Measurements from ENCODE around the gene RASSF10.
"Not testable (repeated sequence)": the region's sequence is repeated elsewhere in the genome, so short reads cannot be mapped to it uniquely, and the experiment has no call there.

RASSF10 gene

DNA sequence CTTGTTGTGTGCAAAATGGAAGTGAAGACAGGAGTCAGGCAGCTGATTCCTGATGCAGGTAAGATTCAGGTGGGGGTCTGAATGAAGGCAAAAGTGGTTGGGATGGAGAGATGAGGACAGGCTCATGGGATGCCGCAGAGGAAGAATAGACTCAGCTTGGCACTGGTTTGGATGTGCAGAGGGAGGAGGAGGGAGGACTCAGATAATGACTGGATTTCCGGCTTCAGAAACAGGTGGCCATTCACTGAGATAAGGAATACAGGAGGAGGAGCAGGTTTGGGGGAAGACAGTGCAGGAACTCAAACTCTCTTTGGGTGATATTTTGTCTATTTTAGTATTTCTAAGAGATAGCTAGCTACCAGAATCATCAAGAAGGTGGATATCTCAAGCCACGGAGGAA lies 19.2 kb downstream of the RASSF10 start:
- DNase-seq: no peak

DNA sequence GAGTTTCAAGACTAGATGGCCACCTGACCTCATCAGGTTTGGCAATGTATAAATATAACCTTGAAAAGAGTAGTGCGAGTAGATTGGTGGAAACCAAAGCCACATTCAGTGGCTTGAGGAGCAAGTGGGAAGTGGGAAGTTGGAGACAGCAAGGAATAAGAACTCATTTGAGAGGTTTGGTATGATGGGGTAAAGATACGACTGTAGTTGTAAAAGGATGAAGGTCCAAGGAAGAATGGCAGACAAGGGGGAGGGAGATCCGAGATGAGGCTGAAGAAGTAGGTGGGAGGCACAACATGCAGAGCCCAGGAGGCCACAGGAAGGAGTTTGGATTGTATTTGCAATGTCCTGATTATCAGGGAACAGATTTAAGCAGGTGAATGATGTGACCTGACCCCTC lies 20.8 kb downstream of the RASSF10 start:
- no peak for DNase-seq

DNA sequence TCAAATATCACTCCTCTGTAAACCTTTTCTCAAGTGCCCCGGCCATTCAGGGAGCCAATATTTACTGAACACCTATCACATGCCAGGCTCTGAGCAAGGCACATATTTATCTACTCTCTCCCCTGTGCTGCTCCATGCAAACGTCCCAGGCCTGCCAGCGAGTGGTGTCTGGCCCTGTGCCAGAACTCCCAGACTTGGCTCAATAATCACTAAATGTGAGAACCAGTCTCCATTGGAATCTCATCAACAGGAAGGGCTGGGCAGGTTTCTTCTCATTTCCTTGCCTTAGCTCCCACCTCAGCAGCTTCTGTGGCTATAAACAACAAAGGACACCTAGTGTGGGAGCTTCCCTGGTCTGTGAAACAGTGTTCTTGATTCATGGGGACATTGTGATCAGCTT lies 21.7 kb downstream of the RASSF10 start:
- no peak for DNase-seq

DNA sequence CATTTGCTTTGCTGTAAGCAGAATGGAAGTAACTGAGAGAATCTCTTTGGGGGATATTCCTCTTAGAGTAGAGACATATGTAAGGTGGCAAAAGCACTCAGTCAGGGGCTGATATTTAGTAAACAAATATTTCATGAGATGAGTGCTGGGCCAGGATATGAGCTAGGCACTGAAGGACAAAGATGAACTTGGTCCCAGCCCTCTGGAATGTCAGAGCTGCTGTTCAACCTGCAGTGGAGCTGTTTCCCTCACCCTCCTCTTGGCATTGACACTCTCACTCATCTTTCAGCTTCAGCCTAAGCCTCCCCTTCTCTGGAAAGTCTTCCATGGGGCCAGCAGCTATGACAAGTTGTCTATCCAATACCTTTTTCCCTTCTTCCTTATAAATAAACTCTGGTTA lies 22.2 kb downstream of the RASSF10 start:
- DNase-seq: no peak

DNA sequence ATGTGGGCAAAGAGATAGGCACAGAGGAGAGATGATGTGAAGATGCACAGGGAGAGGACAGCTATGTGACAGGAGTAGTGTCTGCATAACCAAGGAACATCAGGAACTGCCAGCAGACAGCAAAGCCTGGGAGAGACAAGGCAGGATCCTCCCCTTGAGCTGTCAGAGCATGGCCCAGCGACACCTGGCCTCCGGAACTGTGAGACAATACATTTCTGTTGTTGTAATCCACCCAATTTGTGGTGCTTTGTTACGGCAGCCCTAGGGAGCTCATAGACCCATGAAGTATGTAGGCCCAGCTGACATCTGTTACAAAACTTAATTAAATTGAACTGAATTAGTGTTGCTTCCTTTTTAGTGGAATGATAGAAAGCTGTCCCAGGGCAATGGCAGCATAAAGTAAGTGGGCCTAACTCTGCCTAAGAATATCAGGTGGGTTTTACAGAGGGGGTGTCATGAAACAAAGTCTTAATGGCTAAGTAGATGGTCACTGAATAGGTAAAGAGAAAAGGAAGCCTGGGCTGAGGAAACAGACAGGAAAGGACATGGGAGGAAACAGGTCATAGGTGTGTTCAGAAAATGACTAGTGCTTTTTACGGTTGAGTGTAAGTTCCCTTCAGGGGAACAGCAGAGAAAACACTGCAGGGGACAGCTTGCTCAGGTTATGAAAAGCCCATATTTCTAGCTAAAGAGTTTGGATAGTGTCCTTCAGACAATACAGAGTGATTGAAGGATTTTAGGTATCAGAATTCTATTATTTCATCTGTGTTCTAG lies 24.8 kb downstream of the RASSF10 start:
- no peak for DNase-seq

DNA sequence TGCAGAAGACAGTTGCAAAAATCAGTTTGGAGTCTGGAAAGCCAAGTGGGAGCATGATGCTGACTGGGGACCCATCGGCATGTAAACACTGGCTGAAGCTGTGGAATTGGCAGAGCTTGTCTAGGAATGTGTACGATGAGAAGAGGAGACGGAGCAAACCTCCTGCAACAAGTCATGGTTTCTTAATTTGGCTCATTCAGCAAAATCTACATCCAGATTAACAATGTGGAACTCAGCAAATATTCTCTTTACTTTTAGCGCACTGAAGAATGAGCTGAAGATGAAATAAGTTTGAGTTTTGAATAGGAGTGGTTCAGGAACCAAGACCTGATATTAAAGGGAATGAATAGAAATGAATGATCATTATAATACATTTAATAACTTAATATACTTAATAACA lies 26.6 kb downstream of the RASSF10 start:
- no peak for DNase-seq

DNA sequence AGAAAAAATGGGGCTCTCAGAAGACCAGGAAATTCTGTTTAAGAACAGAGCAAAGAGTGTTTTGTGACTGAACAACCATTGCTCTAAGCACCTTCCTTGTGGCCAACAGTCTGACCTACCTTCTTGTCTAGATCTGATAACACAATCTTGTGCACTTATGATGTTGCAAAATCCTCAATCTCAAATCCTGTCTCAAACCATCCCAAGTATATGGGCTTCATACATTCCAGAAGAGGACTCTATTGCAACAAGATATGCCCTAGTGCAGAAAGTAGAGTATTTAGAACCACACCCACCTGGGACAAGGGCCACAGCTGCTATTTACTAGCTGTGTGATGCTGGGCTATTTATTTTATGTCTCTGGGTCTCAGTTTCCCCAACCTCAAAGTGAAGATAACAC lies 27.1 kb downstream of the RASSF10 start:
- no peak for DNase-seq

DNA sequence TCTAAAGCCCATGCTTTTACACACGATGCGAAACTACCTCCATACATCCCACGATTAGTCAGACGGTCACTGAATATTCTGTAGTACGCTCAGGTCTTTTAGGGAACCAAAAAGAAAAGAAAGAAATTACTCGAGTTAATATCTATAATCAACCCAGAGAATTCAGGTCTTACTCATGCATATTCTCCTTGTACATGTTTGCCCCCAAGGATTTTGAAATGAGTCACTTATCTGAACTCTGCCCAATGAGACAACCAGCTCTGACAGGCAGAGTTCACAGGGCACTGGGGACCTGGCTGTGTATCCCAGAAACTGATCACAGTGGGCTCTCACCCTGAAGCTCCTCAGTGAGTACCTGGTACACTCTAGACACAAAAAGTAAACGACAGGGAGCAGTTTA lies 29.2 kb downstream of the RASSF10 start:
- no peak for DNase-seq

DNA sequence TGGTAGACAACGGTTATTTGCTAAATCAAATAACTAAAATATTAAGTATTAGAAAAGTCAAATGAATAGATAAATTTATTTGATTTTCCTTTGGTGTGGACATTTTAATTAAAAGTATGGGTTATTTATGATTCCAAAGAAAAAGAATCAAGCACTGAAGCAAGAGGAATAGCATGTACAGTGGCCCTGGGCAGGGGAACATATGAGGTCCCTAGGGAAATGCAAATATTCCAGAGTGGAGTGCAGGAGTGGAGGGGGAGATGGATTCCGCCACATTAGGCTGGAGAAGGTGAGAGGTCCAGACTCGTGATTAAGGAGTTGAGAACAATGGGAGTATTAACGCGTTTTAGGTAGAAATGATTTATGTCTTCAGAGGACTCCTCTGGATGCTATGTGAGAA lies 30.0 kb downstream of the RASSF10 start:
- no peak for DNase-seq

DNA sequence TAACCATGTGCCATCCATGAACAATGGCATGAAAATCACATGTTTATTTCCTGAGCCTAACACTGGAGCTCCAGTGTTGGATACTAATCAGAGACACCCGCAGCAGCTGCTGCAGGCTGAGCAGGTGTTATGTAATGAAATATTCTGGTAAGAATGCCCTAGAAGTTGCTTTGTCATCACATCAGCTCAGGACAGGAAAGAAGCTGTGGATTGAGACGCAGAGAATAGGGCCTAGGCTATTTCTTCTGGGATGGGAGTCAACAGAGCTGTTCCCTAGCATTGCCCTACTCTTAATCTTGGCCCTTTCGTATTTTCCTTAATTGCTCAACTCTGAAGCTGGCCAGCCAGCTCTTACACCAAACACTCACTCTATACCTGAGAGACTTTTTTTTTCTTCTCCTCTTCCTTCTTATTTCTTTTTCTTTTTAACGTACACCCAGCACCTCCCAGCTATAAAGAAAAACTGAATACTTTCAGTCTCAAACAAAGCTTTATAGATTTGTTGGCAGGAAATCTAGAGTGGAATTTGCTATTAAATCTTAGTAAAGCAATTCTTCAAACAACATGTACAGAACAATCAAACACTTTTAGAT lies 31.9 kb downstream of the RASSF10 start:
- no peak for DNase-seq

DNA sequence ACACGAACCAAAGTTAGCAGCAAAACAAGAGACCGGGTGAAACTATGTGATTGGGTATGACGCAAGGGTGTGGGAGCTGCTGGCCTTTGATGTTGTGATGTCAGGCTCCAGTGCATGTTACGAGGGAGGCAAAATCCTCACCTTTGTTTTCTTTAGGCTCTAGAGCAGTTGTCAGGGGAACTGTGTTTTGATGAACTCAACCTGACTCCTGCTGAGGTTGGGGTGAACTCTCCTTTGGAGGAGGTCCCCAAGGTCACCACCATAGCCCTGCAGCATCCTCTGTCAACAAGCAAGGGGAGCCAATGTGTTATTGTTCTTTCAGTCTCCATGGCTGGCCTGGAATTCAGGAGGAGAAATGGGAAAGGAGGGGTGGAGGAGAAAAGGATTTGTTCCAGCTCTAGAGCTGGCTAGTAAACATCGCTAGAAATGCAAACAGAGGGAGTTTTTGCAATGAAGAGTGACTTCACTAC lies 33.8 kb downstream of the RASSF10 start:
- no peak for DNase-seq

DNA sequence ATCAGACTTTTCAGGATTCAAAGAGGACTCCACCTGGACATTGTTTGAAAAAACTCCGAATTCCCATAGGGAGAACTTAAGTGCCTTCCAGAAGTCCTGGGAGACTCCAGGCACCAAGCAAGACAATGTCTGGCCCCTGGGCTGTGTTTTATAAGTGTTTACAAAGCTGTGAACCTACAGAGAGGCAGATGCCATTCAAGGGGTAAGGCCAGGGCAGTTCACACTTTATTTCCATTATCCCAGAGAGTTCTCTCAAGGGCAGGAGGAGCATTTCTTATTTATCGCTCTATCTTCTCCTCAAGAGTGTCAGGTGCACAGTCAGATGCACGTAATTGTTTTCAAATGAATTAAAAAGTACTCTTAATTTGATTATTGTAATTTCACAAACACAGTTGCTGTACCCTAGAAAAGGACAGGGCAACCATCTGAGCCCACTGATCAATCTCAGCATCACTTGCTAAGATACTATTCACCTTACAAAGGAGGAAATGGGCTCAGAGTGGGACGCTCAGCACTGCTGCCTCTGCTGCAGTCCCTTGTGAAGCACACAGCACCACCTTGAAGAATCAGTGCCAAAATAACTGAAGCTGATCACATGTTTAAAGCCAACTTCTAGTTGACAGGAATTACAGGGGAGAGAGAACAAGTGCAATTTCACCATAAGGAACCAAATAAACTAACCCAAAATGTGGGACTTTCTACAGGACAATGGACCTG lies 35.0 kb downstream of the RASSF10 start:
- DNase-seq: no peak

DNA sequence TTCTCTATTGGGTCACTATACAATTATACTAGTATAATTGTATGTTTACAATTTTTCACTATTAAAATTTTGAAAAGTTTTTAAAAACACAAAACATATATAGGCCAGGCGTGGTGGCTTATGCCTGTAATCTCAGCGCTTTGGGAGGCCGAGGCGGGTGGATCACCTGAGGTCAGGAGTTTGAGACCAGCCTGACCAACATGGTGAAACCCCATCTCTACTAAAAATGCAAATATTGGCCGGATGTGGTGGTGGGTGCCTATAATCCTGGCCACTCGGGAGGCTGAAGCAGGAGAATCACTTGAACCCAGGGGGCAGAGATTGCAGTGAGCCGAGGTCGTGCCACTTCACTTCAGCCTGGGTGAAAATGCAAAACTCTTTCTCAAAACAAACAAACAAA lies 36.0 kb downstream of the RASSF10 start:
- not testable (repeated sequence) for DNase-seq

DNA sequence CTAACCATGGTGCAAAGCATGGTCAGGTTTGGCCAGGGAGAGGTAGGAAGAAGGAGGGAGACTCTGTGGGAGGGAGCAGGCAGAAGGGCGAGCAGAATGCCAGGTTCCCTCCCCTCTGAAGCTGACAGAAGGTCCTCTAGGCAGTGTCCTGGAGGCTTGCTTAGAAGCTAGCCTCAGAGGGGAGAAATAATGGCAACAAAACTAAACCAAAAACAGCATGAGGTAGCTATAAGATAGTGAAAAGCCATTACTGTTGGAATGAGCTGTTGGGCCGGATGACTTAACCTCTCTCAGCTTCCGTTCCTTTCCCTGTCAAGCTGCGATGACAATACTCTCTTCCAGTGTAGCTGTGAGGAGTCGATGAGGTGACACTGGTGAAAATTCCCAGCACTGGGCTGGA lies 36.6 kb downstream of the RASSF10 start:
- DNase-seq: no peak

DNA sequence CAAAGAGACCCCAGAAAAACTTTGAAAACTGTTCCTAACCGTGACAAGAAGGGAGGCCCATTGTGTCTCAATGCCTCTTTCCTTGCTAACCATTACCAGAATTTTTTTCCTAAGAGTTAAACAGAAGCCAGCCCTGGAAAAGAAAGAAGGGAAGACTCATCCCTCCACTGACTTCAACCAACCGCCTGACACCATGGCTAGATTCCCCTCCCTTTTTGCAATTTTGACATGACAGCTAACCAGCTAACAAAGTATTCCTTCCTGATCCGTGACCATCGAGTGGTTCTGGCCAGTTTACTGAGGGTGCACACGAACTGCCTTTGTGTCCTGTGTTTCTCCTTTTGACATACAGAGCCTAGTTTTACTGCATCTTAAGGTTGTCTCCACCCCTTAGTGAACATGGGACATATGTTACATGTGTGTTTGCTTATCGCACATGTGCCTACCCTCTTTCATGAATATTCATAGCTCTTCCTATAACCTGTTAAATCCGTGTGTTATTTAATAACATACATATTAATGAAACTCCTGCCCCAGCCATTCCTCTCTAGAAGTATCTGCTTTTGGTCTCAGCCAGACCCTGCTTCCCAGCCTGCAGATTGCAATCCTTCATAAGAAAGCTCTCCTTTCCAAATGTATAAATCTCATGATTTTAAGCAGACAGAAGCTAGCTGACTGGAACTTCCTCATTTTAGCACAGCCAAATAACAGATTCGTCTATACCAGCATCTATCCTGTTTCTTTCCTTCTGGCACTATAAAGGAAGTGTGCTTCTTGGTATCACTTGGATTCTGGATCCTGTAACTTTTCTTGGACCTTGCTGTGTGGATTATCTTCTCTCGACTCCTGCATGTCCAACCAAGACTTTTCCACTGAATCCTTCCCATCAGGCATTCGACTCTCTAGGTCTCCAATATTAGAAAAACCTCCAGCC lies 37.8 kb downstream of the RASSF10 start:
- no peak for DNase-seq

DNA sequence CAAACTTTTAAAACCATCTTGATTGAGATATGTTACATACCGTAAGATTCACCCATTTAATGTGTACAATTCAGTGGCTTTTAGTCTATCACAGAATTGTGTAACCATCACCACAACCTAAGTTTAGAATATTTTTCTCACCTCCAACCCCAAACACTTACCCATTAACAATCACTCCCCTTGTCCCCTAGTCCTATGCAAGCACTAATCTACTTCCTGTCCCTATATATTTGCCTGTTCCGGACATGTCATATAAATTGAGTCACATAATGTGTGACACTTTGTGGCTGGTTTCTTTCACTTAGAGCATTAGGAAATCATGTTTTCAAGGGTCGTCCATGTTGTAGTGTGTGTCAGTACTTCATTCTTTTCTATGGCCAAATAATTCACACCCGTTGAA lies 38.8 kb downstream of the RASSF10 start:
- no peak for DNase-seq

DNA sequence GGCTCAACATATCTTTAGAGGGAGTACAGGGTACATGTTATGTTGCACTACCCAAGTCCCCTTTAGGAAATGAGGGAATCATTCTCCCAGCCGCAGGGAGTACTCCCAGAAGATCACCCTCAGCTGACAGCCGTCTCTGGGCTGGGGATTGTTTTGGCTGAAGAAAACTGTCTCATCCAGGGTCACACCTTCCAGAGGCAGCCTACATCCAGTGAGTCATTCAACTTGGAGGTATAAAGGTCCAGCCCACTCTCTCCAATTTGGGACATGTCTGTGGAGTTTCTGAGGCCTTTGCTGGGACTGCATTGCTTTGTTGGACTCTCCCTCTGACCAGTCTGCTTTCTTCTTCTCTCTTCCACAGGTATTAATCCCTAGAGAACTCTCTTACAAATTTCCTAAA lies 42.1 kb downstream of the RASSF10 start:
- DNase-seq: no peak

DNA sequence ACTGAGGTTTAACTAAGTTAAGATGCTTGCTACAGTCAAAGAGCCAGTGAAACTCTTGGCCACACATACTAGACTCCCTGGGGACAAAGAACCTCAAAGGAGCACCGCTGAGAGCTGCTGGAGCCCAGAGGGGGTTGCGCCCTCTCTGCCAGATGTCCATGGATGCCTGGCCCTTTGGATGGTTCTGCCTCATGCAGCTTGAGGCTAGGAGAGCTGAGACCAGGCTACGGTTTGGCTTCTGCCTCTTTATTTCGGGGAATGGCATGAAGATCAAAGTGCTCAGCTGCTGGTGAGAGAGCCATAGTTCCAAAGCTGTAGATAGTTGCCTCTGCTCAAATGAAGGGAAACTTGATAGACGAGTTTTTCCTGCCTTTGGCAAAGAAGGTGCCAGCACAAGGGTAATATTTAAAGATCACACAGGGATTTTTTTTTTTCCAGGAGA lies 43.0 kb downstream of the RASSF10 start:
- DNase-seq: no peak

DNA sequence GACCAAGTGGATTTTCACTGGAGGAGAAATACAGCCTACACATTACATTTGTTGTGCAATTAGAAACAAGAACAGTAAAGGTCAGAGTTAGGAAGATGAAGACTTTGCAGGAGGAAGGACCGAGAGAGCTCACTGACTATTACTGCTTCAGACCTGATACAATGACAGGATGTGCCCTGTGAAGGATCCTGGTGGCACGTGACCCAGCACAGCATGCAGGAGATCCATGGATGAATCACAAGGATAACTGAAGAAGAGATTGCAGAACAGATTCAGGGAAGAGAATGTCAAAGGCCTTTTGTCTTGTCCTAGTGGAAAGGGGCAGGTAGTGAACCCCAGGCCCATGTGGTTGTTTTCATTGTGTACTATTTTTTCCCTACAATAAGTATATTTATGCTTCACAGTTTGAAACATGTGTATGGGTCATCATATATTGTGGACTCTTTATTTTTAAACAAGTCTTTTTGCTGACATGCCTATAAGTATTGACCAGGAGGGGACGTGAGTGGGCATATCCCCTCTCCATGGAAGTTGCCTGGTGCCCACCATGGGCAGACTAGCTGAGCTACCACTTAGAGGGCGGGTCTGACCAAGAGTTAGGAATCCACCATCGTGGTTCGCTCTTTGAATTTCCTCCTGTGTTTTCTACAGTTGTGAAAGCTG lies 44.3 kb downstream of the RASSF10 start:
- no peak for DNase-seq

DNA sequence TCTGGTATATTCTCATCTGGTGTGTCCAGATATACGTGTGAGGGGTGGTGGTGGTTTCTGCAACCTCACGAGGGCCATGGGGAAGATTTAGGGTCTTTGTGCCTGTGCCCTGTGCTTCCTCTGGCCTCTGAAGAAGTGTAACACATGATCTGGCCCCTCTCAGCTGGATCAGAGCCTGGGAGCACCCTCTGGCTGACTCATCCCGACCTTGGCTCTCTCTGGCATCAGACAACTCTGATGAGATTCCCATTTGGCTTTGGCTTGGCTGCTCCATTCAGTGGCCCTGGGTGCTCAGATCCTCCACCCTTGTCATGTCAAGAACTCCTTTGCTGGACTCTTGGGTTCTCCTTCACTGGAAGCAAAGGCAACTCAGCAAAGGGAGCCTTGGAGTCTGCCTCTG lies 45.2 kb downstream of the RASSF10 start:
- DNase-seq: no peak

DNA sequence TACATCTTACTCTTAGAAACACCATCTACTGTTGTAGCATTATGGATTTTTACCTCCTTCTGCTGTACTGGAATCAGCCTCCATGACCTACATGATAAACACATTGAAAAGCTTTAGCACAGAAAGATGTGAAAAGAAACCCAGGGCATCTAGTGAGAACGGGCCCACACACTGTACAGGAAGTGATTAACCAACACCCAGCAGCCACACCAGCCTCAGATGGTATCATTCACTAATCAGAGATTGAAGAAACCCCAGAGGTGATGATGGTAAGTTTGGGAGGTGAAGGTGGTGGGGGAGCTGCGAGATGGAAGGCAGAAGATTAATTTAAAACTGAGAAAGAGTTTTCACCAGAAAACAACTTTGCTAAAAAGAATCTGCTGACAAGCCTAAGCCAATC lies 46.1 kb downstream of the RASSF10 start:
- DNase-seq: no peak

DNA sequence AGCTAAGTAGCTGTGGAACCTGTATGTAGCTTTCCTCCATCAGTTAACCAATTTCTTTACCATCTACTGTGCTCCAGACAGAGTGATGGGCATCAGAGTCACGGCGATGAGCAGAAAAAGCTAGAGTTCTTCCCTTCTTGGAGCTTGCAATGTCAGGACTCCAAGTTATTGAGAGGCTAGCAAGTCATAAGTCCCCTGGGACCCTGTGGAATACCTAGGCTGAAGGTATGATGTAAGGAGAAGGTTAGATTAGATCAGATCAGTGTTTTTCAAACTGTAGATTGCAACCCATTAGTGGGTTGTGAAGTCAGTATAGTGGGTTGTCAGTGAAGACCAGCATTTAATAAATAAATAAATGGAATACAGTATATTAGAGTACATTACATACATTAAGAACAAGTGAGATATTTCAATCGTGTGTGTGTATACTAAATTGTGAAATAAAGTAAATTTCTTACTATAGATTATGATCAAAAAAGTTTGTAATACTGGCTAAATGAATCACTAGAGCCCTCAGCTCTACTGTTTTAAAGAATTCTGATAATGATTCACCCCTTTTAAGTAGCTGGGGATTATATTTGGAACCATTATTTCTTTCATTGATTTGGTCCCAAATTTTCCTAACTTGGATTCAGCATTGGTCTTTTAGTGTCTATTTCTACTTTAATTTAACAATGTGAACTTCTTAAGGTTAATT lies 52.3 kb downstream of the RASSF10 start:
- no peak for DNase-seq
